ENCODE measurements around the gene PLXNA2.

DNA sequence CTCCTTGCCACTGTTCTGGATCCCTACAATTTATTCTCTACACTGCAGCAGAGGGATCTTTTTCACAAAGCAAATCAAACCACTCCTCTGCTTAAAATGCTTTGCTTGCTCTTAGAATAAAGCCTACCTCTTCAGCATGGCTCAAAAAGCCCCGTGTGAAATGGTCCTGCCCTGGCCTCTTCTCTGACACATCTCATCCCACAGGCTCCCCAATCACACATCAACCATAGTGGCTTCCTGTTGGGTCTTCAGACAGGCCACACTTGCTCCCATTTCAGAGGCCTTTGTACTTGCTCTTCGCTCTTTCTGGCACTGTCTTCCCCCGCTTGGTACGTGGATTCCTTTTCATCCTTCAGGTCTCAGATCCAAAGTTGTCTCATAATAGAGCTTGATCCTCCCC, 44.3 kb upstream of the PLXNA2 start:
- TF ChIP-seq, protein P1, sequence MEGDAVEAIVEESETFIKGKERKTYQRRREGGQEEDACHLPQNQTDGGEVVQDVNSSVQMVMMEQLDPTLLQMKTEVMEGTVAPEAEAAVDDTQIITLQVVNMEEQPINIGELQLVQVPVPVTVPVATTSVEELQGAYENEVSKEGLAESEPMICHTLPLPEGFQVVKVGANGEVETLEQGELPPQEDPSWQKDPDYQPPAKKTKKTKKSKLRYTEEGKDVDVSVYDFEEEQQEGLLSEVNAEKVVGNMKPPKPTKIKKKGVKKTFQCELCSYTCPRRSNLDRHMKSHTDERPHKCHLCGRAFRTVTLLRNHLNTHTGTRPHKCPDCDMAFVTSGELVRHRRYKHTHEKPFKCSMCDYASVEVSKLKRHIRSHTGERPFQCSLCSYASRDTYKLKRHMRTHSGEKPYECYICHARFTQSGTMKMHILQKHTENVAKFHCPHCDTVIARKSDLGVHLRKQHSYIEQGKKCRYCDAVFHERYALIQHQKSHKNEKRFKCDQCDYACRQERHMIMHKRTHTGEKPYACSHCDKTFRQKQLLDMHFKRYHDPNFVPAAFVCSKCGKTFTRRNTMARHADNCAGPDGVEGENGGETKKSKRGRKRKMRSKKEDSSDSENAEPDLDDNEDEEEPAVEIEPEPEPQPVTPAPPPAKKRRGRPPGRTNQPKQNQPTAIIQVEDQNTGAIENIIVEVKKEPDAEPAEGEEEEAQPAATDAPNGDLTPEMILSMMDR (IDR thresholded peaks at IDR 0.05): no peak
- TF ChIP-seq EZH2 (IDR thresholded peaks at IDR 0.05; ENCODE audit: borderline replicate concordance, insufficient read depth, low read depth, low read length, poor library complexity, severe bottlenecking): no peak
